Endothelial cell of umbilical vein (primary cell): ENCODE measurements around the gene PI3. TPM values are rescaled to one million over a fixed set of nuclear protein-coding genes. Genes with fewer than 3 reads are reported as not detected.

Experiments
- BruUV-seq: library from RNA; stranded (reverse); fragments of 400-500 nt; replicated peaks from 2 replicates; lab custom pipeline; 2021; lab: Mats Ljungman, UMichigan
- CTCF ChIA-PET: fragments of 300-600, 350-600 bp; sonication (Branson Sonifier 250); formaldehyde crosslinking; loops from one replicate; lab custom pipeline; 2021; ENCODE audit warnings: antibody characterized with exemption, inconsistent platforms; lab: Charles Lee
- POLR2A ChIA-PET: fragments of 300-600, 350-600 bp; sonication (Branson Sonifier 250); formaldehyde crosslinking; loops from one replicate; lab custom pipeline; 2021; ENCODE audit warnings: antibody characterized with exemption, inconsistent platforms; lab: Charles Lee
- DNase-seq: peaks from one replicate; pipeline ENCODE4 v3.0.0-alpha.2; 2011; ENCODE audit warnings: low read depth, low spot score
- FAIRE-seq: peaks from 2 replicates; lab custom pipeline; 2011; peaks lifted over from hg19 to GRCh38; lab: Jason Lieb, UNC
- H2AFZ ChIP-seq: 2 replicates; pipeline ENCODE4 v1.6.0; 2012; ENCODE audit warnings: low read depth, low read length, control low read depth, inconsistent platforms
- H3K27ac ChIP-seq: 2 replicates; pipeline ENCODE4 v1.5.1; 2011; ENCODE audit warnings: low read depth, mild to moderate bottlenecking, control low read depth, low read length, moderate library complexity; ENCODE audit not compliant: insufficient read depth
- H3K27me3 ChIP-seq, 2 experiments: 2 replicates each; pipeline versions ENCODE4 v1.6.0 to v1.6.1; 2011; ENCODE audit warnings: low read length in 2 of 2, mixed read lengths in 1 of 2; ENCODE audit not compliant: control insufficient read depth in 2 of 2, insufficient read depth in 2 of 2
- H3K36me3 ChIP-seq, 2 experiments: 2 replicates in 1 of 2; 3 replicates in 1 of 2; pipeline ENCODE4 v1.5.1; 2011; ENCODE audit warnings: low read length in 2 of 2, mild to moderate bottlenecking in 1 of 2, moderate library complexity in 1 of 2; ENCODE audit not compliant: control insufficient read depth in 2 of 2, insufficient read depth in 2 of 2; ENCODE audit errors: extremely low read depth in 1 of 2
- H3K4me1 ChIP-seq: 3 replicates; pipeline ENCODE4 v1.5.1; 2011; ENCODE audit warnings: mild to moderate bottlenecking, low read length; ENCODE audit not compliant: control insufficient read depth, insufficient read depth; ENCODE audit errors: extremely low read depth
- H3K4me2 ChIP-seq: 2 replicates; pipeline ENCODE4 v1.6.1; 2011; ENCODE audit warnings: low read length, control low read depth, mixed read lengths; ENCODE audit not compliant: insufficient read depth
- H3K4me3 ChIP-seq, 3 experiments: fragments of 200-600 bp in 1 of 3; sonication (generic), shearing (Covaris generic) in 1 of 3; replicated peaks in 1 of 3; 2 replicates each; pipeline ENCODE4 v1.5.1; 2011 to 2016; ENCODE audit warnings: control low read depth in 3 of 3, low read length in 3 of 3, mild to moderate bottlenecking in 2 of 3, inconsistent platforms in 1 of 3, low read depth in 1 of 3, moderate library complexity in 1 of 3; ENCODE audit not compliant: insufficient read depth in 1 of 3
- H3K79me2 ChIP-seq: 2 replicates; pipeline ENCODE4 v1.6.0; 2012; ENCODE audit warnings: low read length, inconsistent platforms; ENCODE audit not compliant: control insufficient read depth, insufficient read depth
- H3K9ac ChIP-seq: replicated peaks from 2 replicates; pipeline ENCODE3; 2011; ENCODE audit warnings: low read length, control low read depth; ENCODE audit not compliant: insufficient read depth; ENCODE audit errors: extremely low read depth
- H3K9me1 ChIP-seq: replicated peaks from 3 replicates; pipeline ENCODE4 v1.6.0; 2011; ENCODE audit warnings: mild to moderate bottlenecking, low read length; ENCODE audit not compliant: control insufficient read depth, insufficient read depth; ENCODE audit errors: extremely low read depth
- H3K9me3 ChIP-seq: replicated peaks from 2 replicates; pipeline ENCODE4 v1.5.1; 2012; ENCODE audit warnings: low read length, inconsistent platforms; ENCODE audit not compliant: control insufficient read depth, insufficient read depth
- H4K20me1 ChIP-seq: replicated peaks from 2 replicates; pipeline ENCODE3; 2011; ENCODE audit warnings: mild to moderate bottlenecking, low read length; ENCODE audit not compliant: control insufficient read depth, insufficient read depth; ENCODE audit errors: extremely low read depth
- CTCF ChIP-seq, 2 donors: IDR thresholded peaks; 1 replicate in 1 of 2; 2 replicates in 1 of 2; pipeline ENCODE4 v1.5.1; 2011; ENCODE audit warnings: low read length in 2 of 2, mild to moderate bottlenecking in 2 of 2, moderate library complexity in 2 of 2, control low read depth in 1 of 2, inconsistent platforms in 1 of 2, low read depth in 1 of 2; ENCODE audit not compliant: insufficient read depth in 1 of 2; ENCODE audit errors: extremely low read depth in 1 of 2
- EZH2 ChIP-seq: IDR thresholded peaks from 2 replicates; pipeline ENCODE4 v1.6.1; 2012; ENCODE audit warnings: borderline replicate concordance, low read depth, mild to moderate bottlenecking, moderate library complexity, low read length, inconsistent platforms; ENCODE audit not compliant: severe bottlenecking
- FOS ChIP-seq: IDR thresholded peaks from 2 replicates; pipeline ENCODE4 v1.6.1; 2011; ENCODE audit warnings: mild to moderate bottlenecking, low read length, moderate library complexity, borderline replicate concordance; ENCODE audit not compliant: insufficient read depth
- GATA2 ChIP-seq: IDR thresholded peaks from 2 replicates; pipeline ENCODE4 v1.7.0; 2011; ENCODE audit warnings: low read depth, mild to moderate bottlenecking, moderate library complexity, mixed read lengths, low read length; ENCODE audit not compliant: insufficient read length, insufficient read depth
- JUN ChIP-seq: IDR thresholded peaks from 2 replicates; pipeline ENCODE4 v1.6.1; 2011; ENCODE audit warnings: borderline replicate concordance, low read depth; ENCODE audit not compliant: insufficient read length, insufficient read depth
- MAX ChIP-seq: IDR thresholded peaks from 2 replicates; pipeline ENCODE4 v1.6.1; 2011; ENCODE audit not compliant: insufficient read depth, insufficient read length
- MYC ChIP-seq: IDR thresholded peaks from one replicate; pipeline ENCODE4 v1.6.1; 2011; ENCODE audit warnings: mild to moderate bottlenecking, low read depth, low read length
- POLR2A ChIP-seq: IDR thresholded peaks from 2 replicates; pipeline ENCODE4 v1.6.1; 2012; ENCODE audit warnings: low read depth, mild to moderate bottlenecking, control low read depth, low read length
- POLR2AphosphoS5 ChIP-seq: IDR thresholded peaks from 2 replicates; pipeline ENCODE4 v1.6.1; 2012; ENCODE audit warnings: low read depth, mild to moderate bottlenecking, control low read depth, low read length, moderate library complexity; ENCODE audit not compliant: insufficient read depth
- dilution Hi-C: fragments of 300-500 bp; cut with MboI; formaldehyde crosslinking; loops from one replicate; pipeline ENCODE4 v1.15.0; 2019; ENCODE audit warnings: low sequenced_read_pairs; ENCODE audit not compliant: extremely low pct_ligation_motif_present
- intact Hi-C: fragments of 100-400 bp; cut with micrococcal nuclease; formaldehyde crosslinking; loops from one replicate; pipeline ENCODE4 v1.10.0; 2022
- polyA plus RNA-seq, 4 experiments: library from polyadenylated mRNA; depleted of rRNA in 3 of 4; stranded (reverse) in 3 of 4; unstranded in 1 of 4; fragments of >200 nt; gene quantifications; 2 replicates each; pipeline versions ENCODE4 v1.2.1 to v1.2.3, GENCODE V29; 2011 to 2012; ENCODE audit warnings: missing spikeins in 1 of 4
- total RNA-seq: library from RNA; stranded (reverse); gene quantifications from 2 replicates; pipeline ENCODE4 v1.2.3, GENCODE V29; 2021

Gene PI3
- total and polyA plus RNA-seq, 2 donors (not counting 3 experiments of a cell fraction or from before 2014, with no cell fraction given) = not detected

GRCh38 chr20:45193331-45193730 lies 18.6 kb downstream of the PI3 start:
- no peak overlapping the region for H3K4me2 ChIP-seq
- no peak overlapping the region for H3K4me3 ChIP-seq
- H3K9ac ChIP-seq = no peak overlapping the region
- peaks cover 2 to 8% of the 10 kb centered on the region in 2 experiments for H3K27me3 ChIP-seq
- no peak overlapping the region for H3K27ac ChIP-seq
- H3K36me3 ChIP-seq = no peaks in the 10 kb centered on the region
- no peaks in the 10 kb centered on the region for H3K9me3 ChIP-seq
- intact Hi-C loops (no loop called here), dilution Hi-C loops (no loop called here)
- CTCF ChIA-PET = interaction anchor here (0.9 to 1.2 kb wide), 2 partner anchors 12 to 54 kb away, joined by 3 to 4 read pairs; no protein-coding TSS in a partner anchor
- no peaks in the 10 kb centered on the region for H4K20me1 ChIP-seq
- FAIRE-seq (no peak), DNase-seq (no peak)
- H3K4me1 ChIP-seq = no peaks in the 10 kb centered on the region
- no peak for TF ChIP-seq POLR2AphosphoS5
- no peak for TF ChIP-seq EZH2
- no peak for TF ChIP-seq GATA2
- TF ChIP-seq FOS = no peak
- TF ChIP-seq JUN = no peak
- no peak for TF ChIP-seq MAX
- no peak for TF ChIP-seq MYC
- TF ChIP-seq POLR2A = no peak
- TF ChIP-seq CTCF (IDR thresholded peaks at IDR 0.05; ENCODE audit: extremely low read depth in 1 of 2, insufficient read depth in 1 of 2, low read depth in 1 of 2, low read length in 2 of 2) = no peak
- POLR2A ChIA-PET = no interaction called here
- H3K9me1 ChIP-seq = no peaks in the 10 kb centered on the region
- no peaks in the 10 kb centered on the region for H3K79me2 ChIP-seq
- no TSS peak for BruUV-seq
- H2AFZ ChIP-seq = no peak overlapping the region
